ENCODE data around the gene FKBP1A.

FKBP1A gene

DNA sequence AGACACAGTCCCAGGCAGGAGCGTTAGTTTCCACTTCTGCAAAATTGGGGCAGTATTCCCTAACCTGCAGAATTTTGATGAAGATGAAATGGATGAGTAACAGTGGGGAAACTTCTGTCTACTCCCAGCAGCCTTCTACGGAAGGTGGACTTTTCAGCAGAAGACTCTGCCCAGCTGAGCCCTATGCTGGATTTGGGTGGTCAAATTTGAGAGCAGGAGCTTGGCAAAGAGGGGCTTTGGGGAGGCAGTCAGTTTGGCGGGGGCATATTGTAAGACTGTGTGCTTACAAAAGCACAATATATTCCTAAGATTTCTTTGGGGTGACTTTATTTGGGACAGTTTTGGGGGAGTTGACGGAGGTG, 58.5 kb downstream of the FKBP1A start:
- no peak overlapping the region for H3K4me2 ChIP-seq (ENCODE audit: low read length)
- TF ChIP-seq, protein P1, sequence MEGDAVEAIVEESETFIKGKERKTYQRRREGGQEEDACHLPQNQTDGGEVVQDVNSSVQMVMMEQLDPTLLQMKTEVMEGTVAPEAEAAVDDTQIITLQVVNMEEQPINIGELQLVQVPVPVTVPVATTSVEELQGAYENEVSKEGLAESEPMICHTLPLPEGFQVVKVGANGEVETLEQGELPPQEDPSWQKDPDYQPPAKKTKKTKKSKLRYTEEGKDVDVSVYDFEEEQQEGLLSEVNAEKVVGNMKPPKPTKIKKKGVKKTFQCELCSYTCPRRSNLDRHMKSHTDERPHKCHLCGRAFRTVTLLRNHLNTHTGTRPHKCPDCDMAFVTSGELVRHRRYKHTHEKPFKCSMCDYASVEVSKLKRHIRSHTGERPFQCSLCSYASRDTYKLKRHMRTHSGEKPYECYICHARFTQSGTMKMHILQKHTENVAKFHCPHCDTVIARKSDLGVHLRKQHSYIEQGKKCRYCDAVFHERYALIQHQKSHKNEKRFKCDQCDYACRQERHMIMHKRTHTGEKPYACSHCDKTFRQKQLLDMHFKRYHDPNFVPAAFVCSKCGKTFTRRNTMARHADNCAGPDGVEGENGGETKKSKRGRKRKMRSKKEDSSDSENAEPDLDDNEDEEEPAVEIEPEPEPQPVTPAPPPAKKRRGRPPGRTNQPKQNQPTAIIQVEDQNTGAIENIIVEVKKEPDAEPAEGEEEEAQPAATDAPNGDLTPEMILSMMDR (IDR thresholded peaks at IDR 0.05) = no peak
- H3K36me3 ChIP-seq (ENCODE audit: control insufficient read depth, insufficient read depth, low read length) = no peaks in the 10 kb centered on the region
- no peaks in the 10 kb centered on the region for H3K27me3 ChIP-seq (ENCODE audit: control insufficient read depth, insufficient read depth, low read length)
- H3K27ac ChIP-seq = no peak overlapping the region
- no peaks in the 10 kb centered on the region for H3K9me3 ChIP-seq (ENCODE audit: control insufficient read depth, low read length)
- H3K79me2 ChIP-seq = peaks cover 25% of the 10 kb centered on the region
- H3K4me3 ChIP-seq (ENCODE audit: low read depth, low read length) = no peak overlapping the region
- no peak overlapping the region for H3K9ac ChIP-seq
- no peak overlapping the region for H2AFZ ChIP-seq
- H3K4me1 ChIP-seq = peaks cover 15% of the 10 kb centered on the region

GRCh38 chr20:1333462-1334369, 59.1 kb downstream of the FKBP1A start:
- Histone ChIP-seq H3K27me3 (ENCODE audit: control insufficient read depth, insufficient read depth, low read length) (no peaks in the 10 kb centered on the region), H3K36me3 (ENCODE audit: control insufficient read depth, insufficient read depth, low read length) (no peaks in the 10 kb centered on the region), H3K9me3 (ENCODE audit: control insufficient read depth, low read length) (no peaks in the 10 kb centered on the region), H3K4me3 (ENCODE audit: low read depth, low read length) (no peak overlapping the region), H3K9ac (no peak overlapping the region), H3K27ac (no peak overlapping the region), H2AFZ (no peak overlapping the region), H3K4me1 (peaks cover 22% of the 10 kb centered on the region), H3K79me2 (peaks cover 25% of the 10 kb centered on the region), H3K4me2 (ENCODE audit: low read length) (no peak overlapping the region)
- TF ChIP-seq, protein P1 (IDR thresholded peaks at IDR 0.05) = no peak

- H3K4me1 ChIP-seq = peaks cover 28% of the 10 kb centered on the region
- peak overlapping the region; percentile 19 for H3K27ac ChIP-seq
- H3K27me3 ChIP-seq (ENCODE audit: control insufficient read depth, insufficient read depth, low read length) = no peaks in the 10 kb centered on the region
Observed at GRCh38 chr20:1332749-1333300, 60.0 kb downstream of the FKBP1A start.

GRCh38 chr20:1331801-1332453, 60.9 kb downstream of the FKBP1A start:
- TF ChIP-seq, protein P1 (IDR thresholded peaks at IDR 0.05) = no peak
- Histone ChIP-seq H3K9ac (no peak overlapping the region), H3K27me3 (ENCODE audit: control insufficient read depth, insufficient read depth, low read length) (no peaks in the 10 kb centered on the region), H3K79me2 (peaks cover 24% of the 10 kb centered on the region), H3K4me2 (ENCODE audit: low read length) (no peak overlapping the region), H3K4me3 (ENCODE audit: low read depth, low read length) (no peak overlapping the region), H2AFZ (no peak overlapping the region), H3K36me3 (ENCODE audit: control insufficient read depth, insufficient read depth, low read length) (no peaks in the 10 kb centered on the region), H3K9me3 (ENCODE audit: control insufficient read depth, low read length) (no peaks in the 10 kb centered on the region), H3K4me1 (peaks cover 29% of the 10 kb centered on the region), H3K27ac (no peak overlapping the region)

More at GRCh38 chr20:1332749-1333300, 60.0 kb downstream of the FKBP1A start:
- Histone ChIP-seq H3K9ac (no peak overlapping the region), H3K4me2 (ENCODE audit: low read length) (no peak overlapping the region), H3K4me3 (ENCODE audit: low read depth, low read length) (no peak overlapping the region), H3K79me2 (peaks cover 26% of the 10 kb centered on the region), H3K36me3 (ENCODE audit: control insufficient read depth, insufficient read depth, low read length) (no peaks in the 10 kb centered on the region), H3K9me3 (ENCODE audit: control insufficient read depth, low read length) (no peaks in the 10 kb centered on the region), H2AFZ (no peak overlapping the region)
- TF ChIP-seq, protein P1 (IDR thresholded peaks at IDR 0.05) = no peak

Data from parathyroid adenoma (tissue), 2 donors.